ENCODE data around the gene NLK. TPM values are rescaled to one million over a fixed set of nuclear protein-coding genes. Genes with fewer than 3 reads are reported as not detected.

The NLK gene
- total and polyA plus RNA-seq, 2 of the 4 experiments (the other 2 are of a cell fraction) = 15.3 to 23.3 TPM

DNA sequence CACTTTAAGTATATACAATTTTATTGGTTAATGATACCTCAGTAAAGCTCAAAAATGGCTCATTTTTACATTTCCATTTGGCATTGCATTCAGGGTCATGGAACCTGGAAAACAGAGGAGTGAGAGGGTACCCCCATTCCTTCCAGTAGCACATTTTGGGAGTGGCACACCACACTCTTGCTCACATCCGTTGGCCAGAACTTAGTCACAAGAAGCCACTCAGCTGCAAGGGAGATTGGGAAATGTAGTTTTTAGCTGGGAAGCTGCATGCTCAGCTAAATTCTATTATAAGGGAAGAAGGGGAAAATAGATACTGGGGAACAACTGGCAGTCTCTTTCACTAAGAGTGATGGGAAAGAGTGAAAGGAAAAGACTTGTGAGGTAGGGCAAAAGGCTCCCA, 174.1 kb downstream of the NLK start:
- WGBS, 2 experiments (ENCODE audit: extremely low coverage in 2 of 2, insufficient read length in 1 of 2) = no CpG with 5 or more reads among the region's 1 CpG
- Histone ChIP-seq H3K4me3 (ENCODE audit: insufficient read depth, low read depth, low read length) (no peak overlapping the region), H3K9me3 (ENCODE audit: control insufficient read depth, insufficient read depth, low read length) (peaks cover under 1% of the 10 kb centered on the region; the same call in 1 of the 2 replicates), H3K18ac (ENCODE audit: low read depth, low read length) (no peak overlapping the region), H3K36me3 (ENCODE audit: control insufficient read depth, insufficient read depth, low read length) (no peaks in the 10 kb centered on the region), H3K4me1 (ENCODE audit: control insufficient read depth, insufficient read depth, low read length) (no peaks in the 10 kb centered on the region), H3K56ac (ENCODE audit: extremely low read depth, insufficient read depth, low read length) (no peak overlapping the region), H3K27ac (ENCODE audit: insufficient read depth, low read length) (no peak overlapping the region), H2BK15ac (ENCODE audit: low read depth, low read length) (no peak overlapping the region), H4K8ac (ENCODE audit: low read depth in 2 of 2, low read length in 2 of 2) (peak overlapping the region in 1 of 2 experiments; percentile 50; a peak in 1 of 4 replicates), H4K20me1 (ENCODE audit: insufficient read depth, low read length) (no peaks in the 10 kb centered on the region), H3K4ac (ENCODE audit: low read depth, low read length) (no peak overlapping the region), H2BK20ac (ENCODE audit: low read depth, low read length) (no peak overlapping the region), H2BK5ac (ENCODE audit: low read depth, low read length, poor library complexity, severe bottlenecking) (no peak overlapping the region), H4K5ac (ENCODE audit: low read depth, low read length) (no peak overlapping the region), H4K91ac (ENCODE audit: insufficient read depth, low read depth, low read length) (no peak overlapping the region), H3K9ac (ENCODE audit: low read depth, low read length) (no peak overlapping the region), H2AK9ac (replicated peaks; ENCODE audit: low read depth, low read length, poor library complexity) (no peak overlapping the region), H2AK5ac (ENCODE audit: low read depth, low read length) (no peak overlapping the region), H3K27me3 (ENCODE audit: control insufficient read depth, insufficient read depth, low read length) (no peaks in the 10 kb centered on the region), H3K14ac (replicated peaks; ENCODE audit: low read depth, low read length) (no peak overlapping the region), H3K4me2 (ENCODE audit: low read depth, low read length) (no peak overlapping the region), H3K23ac (ENCODE audit: low read depth, low read length) (no peak overlapping the region), H2AFZ (replicated peaks; ENCODE audit: low read length, poor library complexity) (peak overlapping the region; percentile 25), H3K79me1 (ENCODE audit: low read depth in 1 of 2, low read length in 2 of 2) (no peaks in the 10 kb centered on the region), H2BK120ac (ENCODE audit: low read depth, low read length) (no peak overlapping the region), H3K9me1 (ENCODE audit: insufficient read depth, low read length) (peaks cover 5% of the 10 kb centered on the region)
- in situ Hi-C loops (cut with MboI; ENCODE audit: low sequenced_read_pairs) = no loop called here
- dilution Hi-C loops (cut with HindIII; ENCODE audit: low sequenced_read_pairs, unreplicated experiment) = no loop called here
- intact Hi-C loops (cut with micrococcal nuclease) = no loop called here
- ATAC-seq (ENCODE audit: low read depth) = peak; percentile 82; the same call in 1 of the 2 replicates
- ChIA-PET CTCF (no interaction called here), POLR2A (ENCODE audit: unreplicated experiment) (no interaction called here)
- TF ChIP-seq MAFK (IDR thresholded peaks at IDR 0.05; ENCODE audit: low read depth, low read length) (peak; percentile 68), RAD21 (IDR thresholded peaks at IDR 0.05; ENCODE audit: low read length) (no peak)
- BruUV-seq (replicated peaks) = no TSS peak
- peak; percentile 49 for DNase-seq

Measured in IMR-90 (cell line).